Measurements from ENCODE around the gene PSMA6. TPM values are rescaled to one million over a fixed set of nuclear protein-coding genes. Genes with fewer than 3 reads are reported as not detected.

PSMA6 gene
- total RNA-seq, 4 donors from 2014 or later = 24.5 to 141 (median 81.2) TPM

GRCh38 chr14:35317820-35318219 lies 25.6 kb downstream of the PSMA6 start:
- Histone ChIP-seq H3K27me3 (no peaks in the 10 kb centered on the region), H3K27ac (no peak overlapping the region), H3K4me1 (no peaks in the 10 kb centered on the region), H3K4me3 (no peak overlapping the region), H3K9me3 (no peaks in the 10 kb centered on the region), H3K36me3 (peaks cover 0 to 56% (median 23%) of the 10 kb centered on the region in 4 donors)
- intact Hi-C loops (cut with DNase I; ENCODE audit: low total_unique reads) (no loop called here), in situ Hi-C loops (cut with MboI; ENCODE audit: low pct_ligation_motif_present in 1 of 4, low pct_unique_long_range_greater_than_20kb in 1 of 4, low sequenced_read_pairs in 3 of 4) (no loop called here)
- DNase-seq = no peak
- WGBS, 2 donors (ENCODE audit: low coverage in 1 of 2) = 99 to 100% methylated on average over 2 to 3 of the region's 3 CpGs
- no peak for TF ChIP-seq CTCF (IDR thresholded peaks at IDR 0.05)
- TF ChIP-seq POLR2AphosphoS5 (IDR thresholded peaks at IDR 0.05) = no peak
- no peak for TF ChIP-seq EP300 (IDR thresholded peaks at IDR 0.05; ENCODE audit: low read depth)
- no peak for TF ChIP-seq POLR2A (IDR thresholded peaks at IDR 0.05)

GRCh38 chr14:35319509-35319908 lies 27.3 kb downstream of the PSMA6 start:
- Histone ChIP-seq H3K36me3 (peaks cover 0 to 39% (median 16%) of the 10 kb centered on the region in 4 donors), H3K4me3 (no peak overlapping the region), H3K27ac (no peak overlapping the region), H3K9me3 (no peaks in the 10 kb centered on the region), H3K4me1 (no peaks in the 10 kb centered on the region), H3K27me3 (no peaks in the 10 kb centered on the region)
- no peak for DNase-seq
- intact Hi-C loops (cut with DNase I; ENCODE audit: low total_unique reads) (no loop called here), in situ Hi-C loops (cut with MboI; ENCODE audit: low pct_ligation_motif_present in 1 of 4, low pct_unique_long_range_greater_than_20kb in 1 of 4, low sequenced_read_pairs in 3 of 4) (no loop called here)
- whole genome bisulfite sequencing, 2 donors (ENCODE audit: low coverage in 1 of 2) = 84% methylated on average over 4 of the region's 4 CpGs; no CpG with 5 or more reads in 1 of the 2 donors
- TF ChIP-seq EP300 (IDR thresholded peaks at IDR 0.05; ENCODE audit: low read depth) (no peak), CTCF (IDR thresholded peaks at IDR 0.05) (no peak), POLR2A (IDR thresholded peaks at IDR 0.05) (no peak), POLR2AphosphoS5 (IDR thresholded peaks at IDR 0.05) (no peak)

GRCh38 chr14:35320472-35320871 lies 28.3 kb downstream of the PSMA6 start:
- Histone ChIP-seq H3K36me3 (peaks cover 0 to 31% (median 13%) of the 10 kb centered on the region in 4 donors), H3K27ac (no peak overlapping the region), H3K27me3 (no peaks in the 10 kb centered on the region), H3K4me1 (no peaks in the 10 kb centered on the region), H3K9me3 (no peaks in the 10 kb centered on the region), H3K4me3 (no peak overlapping the region)
- no peak for TF ChIP-seq POLR2A (IDR thresholded peaks at IDR 0.05)
- TF ChIP-seq EP300 (IDR thresholded peaks at IDR 0.05; ENCODE audit: low read depth) = no peak
- no peak for TF ChIP-seq POLR2AphosphoS5 (IDR thresholded peaks at IDR 0.05)
- no peak for TF ChIP-seq CTCF (IDR thresholded peaks at IDR 0.05)
- in situ Hi-C loops (cut with MboI; ENCODE audit: low pct_ligation_motif_present in 1 of 4, low pct_unique_long_range_greater_than_20kb in 1 of 4, low sequenced_read_pairs in 3 of 4) = no loop called here
- 59% methylated on average over 2 of the region's 2 CpGs; no CpG with 5 or more reads in 1 of the 2 donors for WGBS, 2 donors (ENCODE audit: low coverage in 1 of 2)
- DNase-seq = no peak
- intact Hi-C loops (cut with DNase I; ENCODE audit: low total_unique reads) = no loop called here

DNA sequence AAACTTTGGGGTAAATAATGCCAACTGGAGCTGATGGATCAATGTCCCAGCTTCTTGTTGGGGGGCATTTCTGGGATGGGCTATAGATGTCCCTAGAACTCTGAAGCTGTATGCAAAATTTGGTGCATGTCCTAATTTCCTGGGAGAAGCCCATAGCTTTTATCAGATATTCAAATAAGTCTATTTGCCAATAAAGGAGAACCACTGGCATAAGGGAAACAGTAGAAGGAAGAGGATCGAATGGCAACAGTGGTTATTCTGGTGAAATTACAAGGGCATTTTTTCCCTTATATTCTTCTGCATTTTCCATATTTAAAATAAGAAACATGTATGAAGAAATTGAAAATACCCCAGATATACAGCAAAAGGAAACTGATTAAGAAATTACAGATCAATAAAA lies 34.2 kb downstream of the PSMA6 start:
- Histone ChIP-seq H3K4me1 (peaks cover 0 to 1% (median 0%) of the 10 kb centered on the region in 4 donors), H3K27ac (no peak overlapping the region), H3K36me3 (no peaks in the 10 kb centered on the region), H3K27me3 (no peaks in the 10 kb centered on the region), H3K4me3 (no peak overlapping the region), H3K9me3 (no peaks in the 10 kb centered on the region)
- DNase-seq = no peak
- intact Hi-C loops (cut with DNase I; ENCODE audit: low total_unique reads) = no loop called here
- 74 to 88% methylated on average over 1 of the region's 1 CpG for WGBS, 2 donors (ENCODE audit: low coverage in 1 of 2)
- in situ Hi-C loops (cut with MboI; ENCODE audit: low pct_ligation_motif_present in 1 of 4, low pct_unique_long_range_greater_than_20kb in 1 of 4, low sequenced_read_pairs in 3 of 4) = no loop called here
- TF ChIP-seq CTCF (IDR thresholded peaks at IDR 0.05) (no peak), POLR2A (IDR thresholded peaks at IDR 0.05) (no peak), POLR2AphosphoS5 (IDR thresholded peaks at IDR 0.05) (no peak), EP300 (IDR thresholded peaks at IDR 0.05; ENCODE audit: low read depth) (no peak)
